AG04449 (cell line): ENCODE measurements around the gene VRK2.

Source experiments
- CTCF ChIA-PET: fragments of 350-600 bp; formaldehyde crosslinking; extraction: SDS; loops from one replicate; lab custom pipeline; 2021; ENCODE audit warnings: antibody characterized with exemption; lab: Yijun Ruan, JAX
- POLR2A ChIA-PET: fragments of 400-600, 350-600 bp; formaldehyde crosslinking; extraction: SDS; loops from one replicate; lab custom pipeline; 2020; ENCODE audit warnings: antibody characterized with exemption, inconsistent platforms; lab: Yijun Ruan, JAX
- DNase-seq: peaks from one replicate; pipeline ENCODE4 v3.0.0-alpha.2; 2010; ENCODE audit warnings: low read depth, low spot score
- H3K4me3 ChIP-seq: 2 replicates; pipeline ENCODE4 v1.5.1; 2011; ENCODE audit warnings: low read depth, mild to moderate bottlenecking, control low read depth, low read length
- TF ChIP-seq, protein P1 (sequence below): IDR thresholded peaks from one replicate; pipeline ENCODE4 v1.5.1; 2011; ENCODE audit warnings: mild to moderate bottlenecking, moderate library complexity, low read length, control low read depth, inconsistent platforms; ENCODE audit not compliant: insufficient read depth; ENCODE audit errors: missing control alignments

VRK2 gene

DNA sequence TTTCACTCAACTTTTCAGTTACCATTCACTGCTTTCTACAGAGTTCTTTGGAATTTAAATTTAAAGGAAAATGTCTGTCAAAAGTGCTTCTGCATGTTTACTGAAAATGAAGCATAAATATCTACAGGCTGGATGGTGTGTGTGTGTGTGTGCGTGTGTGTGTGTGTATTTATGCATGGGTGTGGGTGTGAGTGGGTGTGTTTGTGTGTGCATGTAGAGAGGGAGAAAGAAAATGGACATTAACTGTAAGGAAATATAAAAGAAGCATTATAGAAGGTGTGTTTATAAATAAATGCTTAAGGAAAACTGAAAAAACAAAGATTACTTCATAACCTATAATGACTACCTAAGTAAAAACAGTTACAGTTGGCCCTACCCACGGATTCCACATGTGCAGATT lies 151.3 kb downstream of the VRK2 start:
- H3K4me3 ChIP-seq: no peak overlapping the region
- DNase-seq: no peak
- TF ChIP-seq, protein P1, sequence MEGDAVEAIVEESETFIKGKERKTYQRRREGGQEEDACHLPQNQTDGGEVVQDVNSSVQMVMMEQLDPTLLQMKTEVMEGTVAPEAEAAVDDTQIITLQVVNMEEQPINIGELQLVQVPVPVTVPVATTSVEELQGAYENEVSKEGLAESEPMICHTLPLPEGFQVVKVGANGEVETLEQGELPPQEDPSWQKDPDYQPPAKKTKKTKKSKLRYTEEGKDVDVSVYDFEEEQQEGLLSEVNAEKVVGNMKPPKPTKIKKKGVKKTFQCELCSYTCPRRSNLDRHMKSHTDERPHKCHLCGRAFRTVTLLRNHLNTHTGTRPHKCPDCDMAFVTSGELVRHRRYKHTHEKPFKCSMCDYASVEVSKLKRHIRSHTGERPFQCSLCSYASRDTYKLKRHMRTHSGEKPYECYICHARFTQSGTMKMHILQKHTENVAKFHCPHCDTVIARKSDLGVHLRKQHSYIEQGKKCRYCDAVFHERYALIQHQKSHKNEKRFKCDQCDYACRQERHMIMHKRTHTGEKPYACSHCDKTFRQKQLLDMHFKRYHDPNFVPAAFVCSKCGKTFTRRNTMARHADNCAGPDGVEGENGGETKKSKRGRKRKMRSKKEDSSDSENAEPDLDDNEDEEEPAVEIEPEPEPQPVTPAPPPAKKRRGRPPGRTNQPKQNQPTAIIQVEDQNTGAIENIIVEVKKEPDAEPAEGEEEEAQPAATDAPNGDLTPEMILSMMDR: no peak
- ChIA-PET CTCF (no interaction called here), POLR2A (no interaction called here)

DNA sequence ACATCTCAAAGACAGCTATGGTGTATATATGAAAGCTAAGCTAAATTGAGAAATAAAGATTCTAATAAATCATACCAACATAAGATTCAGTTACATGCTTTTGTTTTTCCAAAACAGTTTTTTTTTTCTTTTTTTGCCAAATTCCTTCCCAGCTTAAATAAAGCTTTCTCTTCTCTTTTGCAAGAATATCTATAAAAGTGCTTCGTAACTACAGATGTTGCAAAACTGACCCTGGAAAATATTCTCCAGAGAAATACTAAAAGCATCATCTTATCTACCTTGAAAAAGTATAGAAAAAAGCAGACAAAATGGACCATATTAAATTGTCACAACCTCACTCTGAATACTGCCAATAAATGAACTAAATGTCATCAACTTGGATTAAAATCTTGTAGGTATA lies 155.8 kb downstream of the VRK2 start:
- TF ChIP-seq, protein P1: no peak
- ChIA-PET CTCF (interaction anchor here (0.6 kb wide), 1 partner anchor 16 kb away, joined by 3 read pairs; no protein-coding TSS in a partner anchor), POLR2A (no interaction called here)
- DNase-seq: no peak
- no peak overlapping the region for H3K4me3 ChIP-seq

DNA sequence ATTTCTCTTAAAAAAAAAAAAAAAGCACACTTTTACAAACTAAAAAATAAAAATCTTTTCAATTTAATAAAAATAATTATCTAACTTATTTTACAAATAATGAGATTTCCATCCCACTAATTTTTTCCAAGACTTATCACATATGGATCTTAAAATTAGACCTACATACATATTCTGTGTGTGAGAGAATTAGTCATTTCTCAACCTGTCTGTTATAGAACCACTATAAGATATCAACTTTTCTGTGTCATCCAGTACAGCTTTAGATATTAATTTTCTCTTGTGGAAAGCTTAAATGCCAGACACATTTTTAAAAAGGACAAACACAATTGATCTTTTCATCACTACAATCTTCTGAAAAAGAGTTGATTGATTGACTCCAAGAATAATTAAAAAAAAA lies 156.4 kb downstream of the VRK2 start:
- ChIA-PET POLR2A (no interaction called here), CTCF (no interaction called here)
- H3K4me3 ChIP-seq: no peak overlapping the region
- no peak for DNase-seq
- TF ChIP-seq, protein P1: no peak

DNA sequence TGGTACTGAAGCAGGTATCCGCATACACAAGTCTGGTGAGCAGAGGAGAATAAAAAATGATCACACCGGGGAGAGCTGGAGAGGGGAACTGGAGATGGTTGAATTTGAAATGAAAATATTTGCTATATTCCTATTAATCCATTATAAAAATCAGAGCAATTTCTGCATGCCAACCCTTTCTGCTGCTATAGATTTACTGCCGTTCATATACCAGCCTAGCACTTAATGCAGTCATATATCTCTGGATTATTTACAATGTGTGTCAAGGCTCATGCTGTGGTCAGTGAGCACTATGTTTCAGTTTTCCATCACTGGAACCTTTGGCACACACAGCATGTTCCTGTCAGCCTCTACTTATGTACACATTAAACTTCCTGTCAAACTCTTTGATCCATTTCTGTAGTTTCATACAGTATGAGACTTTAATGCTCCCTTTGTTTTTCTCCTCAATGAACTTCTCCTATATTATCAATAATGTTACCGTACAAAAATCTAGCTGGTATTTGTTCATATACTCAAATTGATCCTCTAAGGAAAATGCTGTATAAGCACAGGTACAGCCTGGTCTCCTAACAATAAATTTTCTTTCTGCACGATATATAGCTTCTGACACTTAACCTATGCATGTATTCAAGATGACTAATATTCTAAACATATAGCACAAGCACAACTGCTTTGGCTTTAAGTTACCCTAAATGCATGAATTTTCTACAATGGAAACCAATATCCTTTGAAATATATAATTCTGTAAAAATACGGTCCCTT lies 157.8 kb downstream of the VRK2 start:
- ChIA-PET CTCF (no interaction called here), POLR2A (no interaction called here)
- no peak for DNase-seq
- TF ChIP-seq, protein P1: no peak
- H3K4me3 ChIP-seq: no peak overlapping the region

DNA sequence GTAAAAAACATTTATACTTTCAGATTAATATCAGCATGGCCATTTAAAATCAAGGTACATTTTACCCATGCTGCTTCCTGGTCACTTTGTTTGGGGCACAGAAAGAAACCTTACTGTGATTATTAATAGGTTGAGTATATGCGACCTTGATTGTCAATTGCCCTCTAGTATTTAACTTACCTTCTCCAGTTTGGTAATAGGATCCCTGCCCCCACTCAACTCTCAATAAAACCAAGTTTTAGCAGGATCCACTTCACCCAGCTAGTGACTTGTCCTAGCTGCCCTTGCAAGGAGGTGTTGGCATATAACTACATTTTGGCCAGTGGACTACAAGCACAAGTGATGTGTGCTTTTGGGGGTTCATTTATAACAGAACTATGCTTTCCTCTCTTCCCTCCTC lies 160.2 kb downstream of the VRK2 start:
- TF ChIP-seq, protein P1: no peak
- ChIA-PET POLR2A (no interaction called here), CTCF (no interaction called here)
- no peak for DNase-seq
- H3K4me3 ChIP-seq: no peak overlapping the region

DNA sequence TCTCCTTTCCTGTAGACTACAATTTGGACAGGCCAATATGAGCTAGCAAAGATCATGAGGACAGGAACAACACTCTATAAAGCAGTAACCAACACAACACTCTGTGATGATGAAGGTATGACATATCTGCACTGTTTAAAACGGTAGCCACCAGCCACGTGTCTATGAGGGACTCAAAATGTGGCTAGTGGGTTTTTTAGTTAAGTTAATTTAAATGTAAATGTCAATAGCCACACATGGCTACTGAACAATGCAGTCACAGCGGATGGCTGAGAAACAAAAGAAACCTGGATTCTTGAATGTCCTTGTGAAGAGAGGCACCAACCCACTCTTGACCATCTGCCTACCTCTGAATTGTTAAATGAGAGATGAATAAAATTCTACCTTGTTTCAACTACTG lies 160.6 kb downstream of the VRK2 start:
- no peak overlapping the region for H3K4me3 ChIP-seq
- no peak for DNase-seq
- ChIA-PET CTCF (no interaction called here), POLR2A (no interaction called here)
- TF ChIP-seq, protein P1: no peak
